HL-60 (cell line): ENCODE measurements around the gene ZNF282.
"Not testable (repeated sequence)": the region's sequence is repeated elsewhere in the genome, so short reads cannot be mapped to it uniquely, and the experiment has no call there.

ENCODE experiments used
- DNase-seq, 2 experiments: peaks; one replicate each; pipeline ENCODE4 v3.0.0-alpha.2; 2010 to 2020; ENCODE audit warnings: low read depth in 1 of 2, low spot score in 1 of 2
- H3K27ac ChIP-seq: fragments of 250-450 bp; sonication (Bioruptor Pico); replicated peaks from 2 replicates; pipeline ENCODE4 v1.5.1; 2020; ENCODE audit warnings: mild to moderate bottlenecking, moderate library complexity
- H3K27me3 ChIP-seq: fragments of 250-450 bp; sonication (Bioruptor Pico); 2 replicates; pipeline ENCODE4 v1.5.1; 2021; ENCODE audit warnings: mild to moderate bottlenecking, moderate library complexity; ENCODE audit not compliant: insufficient read depth, poor library complexity, severe bottlenecking
- H3K4me3 ChIP-seq: replicated peaks from 2 replicates; pipeline ENCODE4 v1.5.1; 2011; ENCODE audit warnings: mild to moderate bottlenecking, control low read depth, low read length; ENCODE audit not compliant: insufficient read depth
- CTCF ChIP-seq: IDR thresholded peaks from one replicate; pipeline ENCODE4 v1.5.1; 2011; ENCODE audit warnings: low read length, control low read depth, inconsistent platforms; ENCODE audit not compliant: insufficient read depth
- GABPA ChIP-seq: IDR thresholded peaks from 2 replicates; pipeline ENCODE4 v1.6.1; 2012; ENCODE audit warnings: low read depth
- POLR2AphosphoS5 ChIP-seq: IDR thresholded peaks from 2 replicates; pipeline ENCODE4 v1.6.1; 2012; ENCODE audit warnings: low read depth
- REST ChIP-seq: IDR thresholded peaks from 2 replicates; pipeline ENCODE4 v1.6.1; 2012; ENCODE audit warnings: low read depth; ENCODE audit not compliant: insufficient replicate concordance
- SPI1 ChIP-seq: IDR thresholded peaks from 2 replicates; pipeline ENCODE4 v1.6.1; 2012; ENCODE audit warnings: low read depth, mild to moderate bottlenecking, borderline replicate concordance

The ZNF282 gene

GRCh38 chr7:149261829-149262617 lies 66.7 kb downstream of the ZNF282 start, which contains the start of gene ZNF783:
ZNF783 (plus strand) TSS chr7:149262196; CDS start chr7:149262334, 138 bp downstream.
- peak; percentile 77 to 78 for DNase-seq
- H3K4me3 ChIP-seq: peak within 1 kb of the TSS; percentile 47
- H3K27ac ChIP-seq: peak within 1 kb of the TSS; percentile 29
- no peak for TF ChIP-seq GABPA
- no peak for TF ChIP-seq SPI1
- TF ChIP-seq REST: no peak
- peak; percentile 6 for TF ChIP-seq CTCF
- H3K27me3 ChIP-seq: no peaks in the 10 kb centered on the region

- Histone ChIP-seq H3K27me3 (no peaks in the 10 kb centered on the region), H3K27ac (no peak overlapping the region), H3K4me3 (no peak overlapping the region)
- TF ChIP-seq SPI1 (no peak), CTCF (no peak), GABPA (no peak), POLR2AphosphoS5 (no peak), REST (no peak)
- no peak for DNase-seq
Observed at GRCh38 chr7:149266451-149266850, 71.1 kb downstream of the ZNF282 start.

- H3K4me3 ChIP-seq: no peak overlapping the region
- H3K27ac ChIP-seq: no peak overlapping the region
- no peaks in the 10 kb centered on the region for H3K27me3 ChIP-seq
- no peak for TF ChIP-seq REST
- TF ChIP-seq SPI1: no peak
- TF ChIP-seq POLR2AphosphoS5: no peak
- TF ChIP-seq CTCF: no peak
- no peak for TF ChIP-seq GABPA
- DNase-seq: no peak
Observed at GRCh38 chr7:149267733-149268132, 72.4 kb downstream of the ZNF282 start.

- DNase-seq, H3K4me3 ChIP-seq, H3K27me3 ChIP-seq, H3K27ac ChIP-seq: not testable (repeated sequence)
Observed at GRCh38 chr7:149274424-149274823, 79.1 kb downstream of the ZNF282 start.
